HUES6 (cell line): ENCODE data around the gene FAM151A.

Source experiments
- H3K27ac ChIP-seq: 2 replicates; pipeline ENCODE4 v1.7.0; 2013; ENCODE audit warnings: low read depth, mild to moderate bottlenecking, low read length, inconsistent platforms
- H3K27me3 ChIP-seq: 2 replicates; pipeline ENCODE4 v1.6.1; 2013; ENCODE audit warnings: low read length; ENCODE audit not compliant: control insufficient read depth, insufficient read depth
- H3K36me3 ChIP-seq: 2 replicates; pipeline ENCODE4 v1.6.1; 2013; ENCODE audit warnings: low read length; ENCODE audit not compliant: control insufficient read depth, insufficient read depth
- H3K4me1 ChIP-seq: 2 replicates; pipeline ENCODE4 v1.6.1; 2013; ENCODE audit warnings: low read length; ENCODE audit not compliant: control insufficient read depth, insufficient read depth
- H3K4me3 ChIP-seq: 2 replicates; pipeline ENCODE4 v1.5.1; 2013; ENCODE audit warnings: low read depth, low read length
- H3K9ac ChIP-seq: one replicate; pipeline ENCODE4 v1.6.1; 2013; ENCODE audit warnings: mild to moderate bottlenecking, low read length
- H3K9me3 ChIP-seq: 2 replicates; pipeline ENCODE4 v1.6.1; 2013; ENCODE audit warnings: low read depth, low read length; ENCODE audit not compliant: control insufficient read depth, insufficient read depth

FAM151A gene

GRCh38 chr1:54609301-54609921 is 13.9 kb downstream of the FAM151A start:
- Histone ChIP-seq H3K27me3 (no peaks in the 10 kb centered on the region), H3K9me3 (no peaks in the 10 kb centered on the region), H3K27ac (no peak overlapping the region), H3K36me3 (no peaks in the 10 kb centered on the region), H3K4me3 (no peak overlapping the region), H3K4me1 (peaks cover 7% of the 10 kb centered on the region; the same call in 1 of the 2 replicates), H3K9ac (no peak overlapping the region)

- no peaks in the 10 kb centered on the region for H3K27me3 ChIP-seq
- H3K4me1 ChIP-seq, result peaks cover 7% of the 10 kb centered on the region; the same call in 1 of the 2 replicates
- H3K36me3 ChIP-seq, result no peaks in the 10 kb centered on the region
- no peak overlapping the region for H3K9ac ChIP-seq
- H3K4me3 ChIP-seq, result no peak overlapping the region
- H3K9me3 ChIP-seq, result no peaks in the 10 kb centered on the region
- H3K27ac ChIP-seq, result no peak overlapping the region
Measured at GRCh38 chr1:54608566-54609230, 14.6 kb downstream of the FAM151A start.

GRCh38 chr1:54607821-54608565 is 15.3 kb downstream of the FAM151A start:
- no peaks in the 10 kb centered on the region for H3K36me3 ChIP-seq
- no peak overlapping the region for H3K4me3 ChIP-seq
- H3K27ac ChIP-seq, result no peak overlapping the region
- no peaks in the 10 kb centered on the region for H3K9me3 ChIP-seq
- no peak overlapping the region for H3K9ac ChIP-seq
- H3K4me1 ChIP-seq, result peaks cover 7% of the 10 kb centered on the region; the same call in 1 of the 2 replicates
- H3K27me3 ChIP-seq, result no peaks in the 10 kb centered on the region

DNA sequence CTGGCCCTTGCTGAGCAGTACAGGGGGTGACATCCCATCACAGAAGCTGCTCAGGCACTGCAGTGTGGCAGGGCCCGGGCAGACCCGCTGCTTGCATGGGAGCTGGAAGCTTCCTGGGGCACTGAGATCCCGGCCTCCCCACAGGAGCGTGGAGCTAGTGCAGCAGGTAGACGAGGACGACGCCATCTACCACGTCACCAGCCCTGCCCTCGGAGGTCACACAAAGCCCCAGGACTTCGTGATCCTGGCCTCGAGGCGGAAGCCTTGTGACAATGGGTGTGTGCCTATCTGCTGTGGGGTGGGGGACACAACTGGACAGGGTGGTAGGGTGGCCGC is 16.4 kb downstream of the FAM151A start:
- Histone ChIP-seq H3K4me3 (no peak overlapping the region), H3K9ac (no peak overlapping the region), H3K36me3 (no peaks in the 10 kb centered on the region), H3K27ac (no peak overlapping the region), H3K9me3 (no peaks in the 10 kb centered on the region), H3K27me3 (no peaks in the 10 kb centered on the region), H3K4me1 (peaks cover 7% of the 10 kb centered on the region; the same call in 1 of the 2 replicates)

DNA sequence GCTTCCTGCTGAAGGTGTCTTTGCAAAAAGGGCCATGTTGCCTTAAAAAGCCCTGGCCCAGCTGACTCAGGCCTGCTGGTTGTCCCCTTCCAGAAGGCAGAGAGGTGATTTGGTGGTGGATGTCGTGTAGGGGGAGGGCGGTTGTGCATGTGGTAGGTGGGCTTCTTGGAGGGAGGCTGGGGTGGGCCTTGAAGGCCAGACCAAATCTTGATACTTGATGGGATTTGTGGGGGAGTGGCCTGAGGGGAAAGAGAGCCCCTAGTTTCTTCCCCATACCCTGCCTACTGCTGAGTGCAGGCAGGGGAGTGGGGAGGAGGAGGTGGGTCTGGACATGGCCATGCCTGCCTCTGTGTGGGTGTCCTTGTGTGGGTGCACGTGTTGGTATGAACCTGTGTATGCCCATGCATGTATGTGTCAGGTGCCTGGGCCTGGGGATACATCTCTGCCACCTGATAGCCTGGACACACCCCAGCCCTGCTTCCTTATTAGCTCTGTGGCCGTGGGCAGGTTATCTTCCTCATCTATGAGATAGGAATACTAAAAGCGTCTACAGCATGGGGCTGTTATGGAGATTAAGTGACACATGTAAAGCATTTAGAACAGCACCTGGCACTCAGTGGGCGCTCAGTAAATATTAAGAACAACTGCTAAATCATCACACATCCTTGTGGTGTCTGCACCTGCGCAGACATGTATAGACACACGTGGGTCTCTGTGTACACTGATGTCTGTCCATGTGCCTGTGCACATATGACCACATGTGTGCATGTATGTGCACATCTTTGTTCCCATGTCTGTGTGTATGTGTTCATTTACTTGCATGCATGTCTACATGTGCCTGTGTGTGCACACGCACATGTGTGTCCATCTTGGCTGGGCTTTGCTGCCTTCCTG is 17.0 kb downstream of the FAM151A start:
- Histone ChIP-seq H3K4me1 (peaks cover 7% of the 10 kb centered on the region; the same call in 1 of the 2 replicates), H3K27me3 (no peaks in the 10 kb centered on the region), H3K9ac (no peak overlapping the region), H3K9me3 (no peaks in the 10 kb centered on the region), H3K27ac (no peak overlapping the region), H3K4me3 (no peak overlapping the region), H3K36me3 (no peaks in the 10 kb centered on the region)

DNA sequence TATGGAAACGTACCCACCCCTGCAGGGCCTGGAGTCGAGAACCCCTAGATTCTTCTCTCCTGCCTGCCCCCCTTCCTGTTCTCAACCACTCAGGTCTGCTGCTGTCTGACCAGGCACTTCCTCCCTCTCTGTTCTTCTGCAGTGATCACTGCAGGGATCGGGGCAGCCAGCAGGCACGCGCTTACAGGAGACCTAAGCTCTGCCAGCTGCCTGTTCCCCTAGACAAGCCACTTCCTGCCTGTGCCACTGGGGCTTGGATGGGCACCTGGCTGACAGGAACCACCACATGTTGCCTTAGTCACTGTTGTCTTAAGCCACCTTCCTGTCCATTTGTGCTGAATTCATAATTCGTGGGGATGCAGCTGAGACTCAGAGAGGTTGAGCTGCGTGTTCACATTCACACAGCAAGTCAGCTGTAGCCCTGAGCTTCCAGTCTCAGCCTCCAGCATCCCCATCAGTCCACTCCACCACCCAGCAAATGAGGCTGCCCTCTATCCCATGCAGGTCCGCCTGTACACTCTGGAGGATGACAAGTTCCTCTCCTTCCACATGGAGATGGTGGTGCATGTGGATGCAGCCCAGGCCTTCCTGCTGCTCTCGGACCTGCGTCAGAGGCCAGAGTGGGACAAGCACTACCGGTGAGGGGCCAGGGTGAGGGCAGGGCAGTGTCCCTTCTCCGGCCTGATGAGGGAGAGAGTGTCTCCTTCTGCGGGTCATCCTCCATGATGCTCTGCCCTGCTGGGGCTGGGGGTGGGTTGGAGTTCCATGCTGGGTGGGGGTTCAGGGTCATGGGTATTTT is 18.6 kb downstream of the FAM151A start:
- H3K27me3 ChIP-seq, result no peaks in the 10 kb centered on the region
- H3K4me3 ChIP-seq, result no peak overlapping the region
- no peak overlapping the region for H3K9ac ChIP-seq
- H3K27ac ChIP-seq, result no peak overlapping the region
- no peaks in the 10 kb centered on the region for H3K9me3 ChIP-seq
- no peaks in the 10 kb centered on the region; the same call in 1 of the 2 replicates for H3K4me1 ChIP-seq
- H3K36me3 ChIP-seq, result peaks cover 4% of the 10 kb centered on the region; the same call in 1 of the 2 replicates

DNA sequence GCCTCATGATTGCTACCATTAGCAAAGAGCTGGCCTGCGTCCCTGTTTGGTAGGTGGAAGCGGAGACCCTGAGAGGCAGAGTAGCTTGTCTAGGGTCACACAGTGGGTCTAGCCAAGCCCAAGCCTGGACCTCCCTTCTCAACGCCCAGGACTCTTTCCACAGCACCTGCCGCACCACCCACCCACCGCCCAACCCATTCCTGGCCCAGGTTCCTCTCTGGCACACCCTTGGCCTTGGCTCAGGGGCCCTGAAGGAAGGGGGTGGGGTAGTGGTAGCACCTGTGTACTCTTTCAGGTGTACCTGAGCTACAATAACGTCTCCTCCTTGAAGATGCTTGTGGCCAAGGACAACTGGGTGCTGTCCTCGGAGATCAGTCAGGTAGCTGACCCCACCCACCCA is 19.3 kb downstream of the FAM151A start:
- Histone ChIP-seq H3K27ac (no peak overlapping the region), H3K9me3 (no peaks in the 10 kb centered on the region), H3K4me1 (no peaks in the 10 kb centered on the region; the same call in 1 of the 2 replicates), H3K9ac (no peak overlapping the region), H3K36me3 (peaks cover 4% of the 10 kb centered on the region; the same call in 1 of the 2 replicates), H3K27me3 (no peaks in the 10 kb centered on the region), H3K4me3 (no peak overlapping the region)

DNA sequence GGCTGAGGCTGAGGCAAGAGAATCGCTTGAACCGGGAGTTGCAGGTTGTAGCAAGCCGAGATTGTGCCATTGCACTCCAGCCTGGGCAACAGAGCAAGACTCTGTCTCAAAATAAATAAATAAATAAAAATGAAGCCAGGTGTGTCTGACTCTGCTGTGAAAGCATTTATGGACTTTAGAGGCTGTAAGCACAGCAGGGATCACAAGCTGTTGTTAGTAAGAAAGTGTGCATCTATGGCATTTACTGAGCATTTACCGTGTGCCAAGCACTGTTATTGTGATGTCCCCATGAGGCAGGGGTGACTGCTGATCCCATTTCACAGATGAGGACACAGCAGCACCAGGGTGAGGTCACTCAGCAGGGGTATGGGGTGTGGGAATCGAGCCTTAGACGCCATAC is 20.1 kb downstream of the FAM151A start:
- Histone ChIP-seq H3K4me1 (no peaks in the 10 kb centered on the region; the same call in 1 of the 2 replicates), H3K36me3 (peaks cover 4% of the 10 kb centered on the region; the same call in 1 of the 2 replicates), H3K9ac (no peak overlapping the region), H3K9me3 (no peaks in the 10 kb centered on the region), H3K4me3 (no peak overlapping the region), H3K27me3 (no peaks in the 10 kb centered on the region), H3K27ac (no peak overlapping the region)

DNA sequence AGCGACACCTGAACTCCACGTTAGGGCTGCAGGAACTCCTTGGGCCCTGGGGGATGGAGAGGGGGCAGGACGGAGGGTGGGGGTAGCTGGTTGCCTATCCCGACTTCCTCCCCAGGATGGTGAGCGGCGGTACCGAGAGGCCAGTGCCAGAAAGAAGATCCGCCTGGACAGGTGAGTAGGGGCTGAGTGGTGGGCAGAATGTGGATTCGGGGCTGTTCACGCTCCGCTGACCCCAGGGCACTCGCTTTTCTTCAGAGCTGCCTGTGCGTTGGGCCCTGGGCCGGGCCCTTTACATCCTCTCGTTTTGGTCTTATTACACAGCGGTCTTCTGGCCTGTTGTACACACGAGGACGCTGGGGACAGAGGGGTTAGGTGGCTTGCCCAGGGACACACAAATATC is 20.8 kb downstream of the FAM151A start:
- no peak overlapping the region for H3K4me3 ChIP-seq
- no peaks in the 10 kb centered on the region for H3K9me3 ChIP-seq
- H3K27me3 ChIP-seq, result no peaks in the 10 kb centered on the region
- peaks cover 4% of the 10 kb centered on the region; the same call in 1 of the 2 replicates for H3K36me3 ChIP-seq
- H3K27ac ChIP-seq, result no peak overlapping the region
- no peak overlapping the region for H3K9ac ChIP-seq
- peaks cover 6% of the 10 kb centered on the region; the same call in 1 of the 2 replicates for H3K4me1 ChIP-seq

DNA sequence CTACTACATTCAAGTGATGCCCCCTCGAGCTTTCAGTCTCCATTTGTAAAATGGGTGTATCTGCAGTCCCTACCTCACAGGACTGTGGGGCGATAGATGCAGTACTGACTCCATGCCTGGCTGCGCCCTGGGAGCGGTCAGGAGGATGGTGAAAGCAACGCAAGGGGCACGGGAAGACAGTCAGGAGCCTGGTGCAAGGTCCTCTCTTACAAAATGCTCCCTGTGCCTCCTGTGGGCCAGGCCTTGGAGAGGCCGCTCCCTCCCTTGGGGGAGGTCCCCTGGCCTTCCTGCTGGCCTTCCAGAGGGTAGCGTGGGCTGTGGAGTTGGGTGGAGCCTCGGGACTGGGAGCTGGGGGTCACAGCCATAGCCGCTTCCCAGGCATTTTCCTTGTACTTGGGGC is 21.6 kb downstream of the FAM151A start:
- Histone ChIP-seq H3K9ac (no peak overlapping the region), H3K27ac (no peak overlapping the region), H3K4me1 (peaks cover 11% of the 10 kb centered on the region; the same call in 1 of the 2 replicates), H3K36me3 (peaks cover 4% of the 10 kb centered on the region; the same call in 1 of the 2 replicates), H3K9me3 (no peaks in the 10 kb centered on the region), H3K27me3 (no peaks in the 10 kb centered on the region), H3K4me3 (no peak overlapping the region)
